Activated naive CD4-positive, alpha-beta T cell treated with anti-CD3 and anti-CD28 coated beads, Interleukin-2, amount 50 U/mL, for 16 hours (primary cell): ENCODE measurements around the gene LCP2.

Experiments used
- DNase-seq: peaks from one replicate; pipeline ENCODE4 v3.0.0-alpha.2; 2020

LCP2 gene

GRCh38 chr5:170297589-170298462 is at the start of gene LCP2:
LCP2 (minus strand) TSS chr5:170297777; CDS start chr5:170297611, 166 bp downstream.
- DNase-seq: peak; percentile 59

GRCh38 chr5:170347022-170347567 is 49.5 kb upstream of the LCP2 start:
- no peak for DNase-seq

- no peak for DNase-seq
Measured at GRCh38 chr5:170345971-170346370, 48.4 kb upstream of the LCP2 start.

- no peak for DNase-seq
Measured at GRCh38 chr5:170343177-170343576, 45.6 kb upstream of the LCP2 start.

GRCh38 chr5:170342153-170342725 is 44.7 kb upstream of the LCP2 start:
- no peak for DNase-seq

- no peak for DNase-seq
Measured at GRCh38 chr5:170341545-170341944, 44.0 kb upstream of the LCP2 start.

GRCh38 chr5:170339780-170340167 is 42.2 kb upstream of the LCP2 start:
- no peak for DNase-seq

- peak; percentile 61 for DNase-seq
Measured at GRCh38 chr5:170338933-170339779, 41.6 kb upstream of the LCP2 start.

- no peak for DNase-seq
Measured at GRCh38 chr5:170338291-170338690, 40.7 kb upstream of the LCP2 start.

- DNase-seq: no peak
Measured at GRCh38 chr5:170337045-170337733, 39.6 kb upstream of the LCP2 start.

- DNase-seq: no peak
Measured at GRCh38 chr5:170336065-170336464, 38.5 kb upstream of the LCP2 start.

- DNase-seq: peak; percentile 29
Measured at GRCh38 chr5:170334626-170335025, 37.0 kb upstream of the LCP2 start.

- peak; percentile 40 for DNase-seq
Measured at GRCh38 chr5:170333161-170333910, 35.8 kb upstream of the LCP2 start.

- no peak for DNase-seq
Measured at GRCh38 chr5:170332058-170332457, 34.5 kb upstream of the LCP2 start.

GRCh38 chr5:170330568-170331054 is 33.0 kb upstream of the LCP2 start:
- DNase-seq: peak; percentile 25

GRCh38 chr5:170329524-170329923 is 31.9 kb upstream of the LCP2 start:
- no peak for DNase-seq

GRCh38 chr5:170327829-170328228 is 30.3 kb upstream of the LCP2 start:
- DNase-seq: no peak

GRCh38 chr5:170327168-170327567 is 29.6 kb upstream of the LCP2 start:
- DNase-seq: no peak

- DNase-seq: no peak
Measured at GRCh38 chr5:170319301-170319700, 21.7 kb upstream of the LCP2 start.

- DNase-seq: no peak
Measured at GRCh38 chr5:170317499-170317898, 19.9 kb upstream of the LCP2 start.

GRCh38 chr5:170316937-170317336 is 19.4 kb upstream of the LCP2 start:
- no peak for DNase-seq

GRCh38 chr5:170315154-170315553 is 17.6 kb upstream of the LCP2 start:
- no peak for DNase-seq
